8988T (cell line): ENCODE measurements around the gene NEO1.

Source experiments
- DNase-seq: peaks from one replicate; pipeline ENCODE4 v3.0.0; 2011

Gene NEO1, protein sequence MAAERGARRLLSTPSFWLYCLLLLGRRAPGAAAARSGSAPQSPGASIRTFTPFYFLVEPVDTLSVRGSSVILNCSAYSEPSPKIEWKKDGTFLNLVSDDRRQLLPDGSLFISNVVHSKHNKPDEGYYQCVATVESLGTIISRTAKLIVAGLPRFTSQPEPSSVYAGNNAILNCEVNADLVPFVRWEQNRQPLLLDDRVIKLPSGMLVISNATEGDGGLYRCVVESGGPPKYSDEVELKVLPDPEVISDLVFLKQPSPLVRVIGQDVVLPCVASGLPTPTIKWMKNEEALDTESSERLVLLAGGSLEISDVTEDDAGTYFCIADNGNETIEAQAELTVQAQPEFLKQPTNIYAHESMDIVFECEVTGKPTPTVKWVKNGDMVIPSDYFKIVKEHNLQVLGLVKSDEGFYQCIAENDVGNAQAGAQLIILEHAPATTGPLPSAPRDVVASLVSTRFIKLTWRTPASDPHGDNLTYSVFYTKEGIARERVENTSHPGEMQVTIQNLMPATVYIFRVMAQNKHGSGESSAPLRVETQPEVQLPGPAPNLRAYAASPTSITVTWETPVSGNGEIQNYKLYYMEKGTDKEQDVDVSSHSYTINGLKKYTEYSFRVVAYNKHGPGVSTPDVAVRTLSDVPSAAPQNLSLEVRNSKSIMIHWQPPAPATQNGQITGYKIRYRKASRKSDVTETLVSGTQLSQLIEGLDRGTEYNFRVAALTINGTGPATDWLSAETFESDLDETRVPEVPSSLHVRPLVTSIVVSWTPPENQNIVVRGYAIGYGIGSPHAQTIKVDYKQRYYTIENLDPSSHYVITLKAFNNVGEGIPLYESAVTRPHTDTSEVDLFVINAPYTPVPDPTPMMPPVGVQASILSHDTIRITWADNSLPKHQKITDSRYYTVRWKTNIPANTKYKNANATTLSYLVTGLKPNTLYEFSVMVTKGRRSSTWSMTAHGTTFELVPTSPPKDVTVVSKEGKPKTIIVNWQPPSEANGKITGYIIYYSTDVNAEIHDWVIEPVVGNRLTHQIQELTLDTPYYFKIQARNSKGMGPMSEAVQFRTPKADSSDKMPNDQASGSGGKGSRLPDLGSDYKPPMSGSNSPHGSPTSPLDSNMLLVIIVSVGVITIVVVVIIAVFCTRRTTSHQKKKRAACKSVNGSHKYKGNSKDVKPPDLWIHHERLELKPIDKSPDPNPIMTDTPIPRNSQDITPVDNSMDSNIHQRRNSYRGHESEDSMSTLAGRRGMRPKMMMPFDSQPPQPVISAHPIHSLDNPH (N-terminal part only)

DNA sequence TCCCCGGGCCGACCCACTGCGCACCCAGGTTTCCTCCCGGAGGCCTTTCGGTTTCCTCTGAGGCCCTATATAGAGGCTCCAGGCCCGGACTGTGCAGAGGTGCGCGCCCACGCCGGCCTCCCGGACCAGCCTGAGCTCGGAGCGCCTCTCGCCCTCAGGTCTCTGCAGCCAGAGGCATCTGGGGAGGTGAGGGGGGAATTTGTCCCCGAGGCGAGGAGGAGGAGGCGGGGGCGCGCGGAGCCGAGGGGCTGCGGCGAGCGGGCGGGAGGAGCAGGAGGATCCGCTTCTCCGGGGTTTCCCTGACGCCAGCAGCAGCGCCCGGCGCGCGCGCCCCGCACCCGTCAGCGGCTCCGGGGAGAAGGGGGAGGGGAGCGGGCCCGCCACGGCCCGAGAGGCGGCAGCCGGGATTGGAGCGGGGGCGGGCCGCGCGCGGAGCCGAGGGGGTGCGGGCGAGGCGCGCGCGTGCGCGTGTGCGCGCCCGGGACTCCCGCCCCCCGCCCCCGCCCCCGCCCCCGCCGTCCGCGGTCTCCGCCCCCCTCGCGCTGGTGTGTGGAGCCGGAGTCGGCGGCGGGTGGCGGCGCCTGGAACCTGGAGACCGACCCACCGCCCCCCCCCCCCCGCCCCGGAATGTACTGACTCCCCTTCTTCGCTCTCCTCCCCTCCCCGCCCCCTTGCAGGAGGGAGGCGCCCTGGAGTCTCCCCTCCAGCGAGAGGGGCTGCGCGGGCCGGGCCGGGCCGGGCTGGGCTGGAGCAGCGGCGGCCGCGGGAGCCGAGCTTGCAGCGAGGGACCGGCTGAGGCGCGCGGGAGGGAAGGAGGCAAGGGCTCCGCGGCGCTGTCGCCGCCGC lies at the start of gene NEO1:
TSS of gene NEO1 (plus strand) at position 657 of the 846 bp plus-strand sequence. CDS start 213 bp downstream, outside the sequence.
- peak; percentile 49 for DNase-seq

DNA sequence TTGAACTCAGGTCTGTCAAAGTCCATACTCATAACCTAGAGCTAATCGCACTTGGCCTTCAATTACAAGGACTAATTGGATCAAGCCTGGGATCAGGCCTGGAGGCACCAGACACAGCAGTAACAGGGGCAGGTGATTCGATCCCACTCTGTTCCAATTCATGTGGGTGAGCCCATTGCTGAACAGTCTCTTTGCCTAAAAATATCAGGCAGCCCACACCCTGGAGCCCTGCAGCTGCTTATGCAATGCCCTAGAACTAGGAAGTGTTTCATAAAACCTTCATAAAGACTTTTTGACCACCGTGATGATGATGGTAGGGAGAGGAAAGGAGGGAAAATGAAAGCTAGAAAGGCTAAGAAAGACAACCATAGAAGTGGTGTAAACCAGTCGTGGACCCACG lies 47.8 kb upstream of the NEO1 start:
- no peak for DNase-seq

DNA sequence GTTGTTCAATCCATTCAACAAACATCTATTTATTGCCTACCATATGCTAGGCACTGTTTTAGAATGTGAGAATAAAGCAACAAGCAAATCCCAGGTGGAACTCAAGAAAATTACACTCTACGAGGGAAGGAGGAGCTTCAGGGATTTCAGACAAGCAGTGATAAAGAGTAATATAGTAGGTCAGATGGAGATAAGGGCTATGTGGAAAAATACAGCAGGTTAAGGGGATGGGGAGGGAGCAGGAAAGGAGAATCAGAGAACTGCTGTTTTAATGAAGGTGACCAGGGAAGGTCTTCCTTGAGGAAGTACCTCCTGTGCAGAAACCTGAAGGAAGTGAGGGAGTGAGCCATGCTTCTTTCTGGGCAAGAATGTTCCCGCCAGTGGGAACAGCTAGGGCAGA lies 47.2 kb upstream of the NEO1 start:
- DNase-seq, result no peak

DNA sequence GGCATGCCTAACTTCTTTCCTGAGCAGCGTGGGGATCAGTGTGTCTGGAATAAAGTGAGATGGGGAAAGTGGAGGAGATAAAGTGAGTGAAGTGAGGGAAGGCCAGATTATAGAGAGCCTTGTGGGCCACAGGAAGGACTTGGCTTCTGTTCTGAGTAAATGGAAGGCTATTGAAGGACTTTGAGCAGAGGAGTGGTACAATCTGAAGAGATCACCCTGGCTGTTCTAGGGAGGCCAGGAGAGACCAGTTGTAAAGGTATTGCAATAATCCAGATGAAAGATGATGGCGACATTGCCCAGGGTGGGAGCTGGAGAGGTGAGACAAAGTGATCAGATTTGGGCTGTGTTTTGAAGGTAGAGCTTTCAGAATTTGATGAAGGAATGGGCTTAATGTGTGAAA lies 46.8 kb upstream of the NEO1 start:
- DNase-seq, result no peak

DNA sequence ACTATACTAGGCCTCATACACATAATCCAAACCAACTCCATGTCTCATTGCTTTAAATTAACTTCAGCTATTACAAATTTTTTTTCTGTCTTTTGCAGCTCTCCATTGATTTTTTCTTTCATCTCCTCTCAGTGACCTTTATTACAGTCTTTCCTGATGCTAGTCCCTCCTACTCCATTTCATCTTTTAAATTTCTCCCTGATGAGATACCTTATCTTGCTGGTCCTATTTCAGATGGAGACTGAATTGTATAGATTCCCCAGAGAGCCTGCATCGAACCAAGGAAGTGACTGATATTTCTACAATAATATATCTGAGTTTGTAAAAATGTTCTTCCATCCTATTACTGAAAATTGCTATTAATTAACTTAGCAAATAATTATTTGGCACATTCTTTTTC lies 45.7 kb upstream of the NEO1 start:
- DNase-seq, result no peak

DNA sequence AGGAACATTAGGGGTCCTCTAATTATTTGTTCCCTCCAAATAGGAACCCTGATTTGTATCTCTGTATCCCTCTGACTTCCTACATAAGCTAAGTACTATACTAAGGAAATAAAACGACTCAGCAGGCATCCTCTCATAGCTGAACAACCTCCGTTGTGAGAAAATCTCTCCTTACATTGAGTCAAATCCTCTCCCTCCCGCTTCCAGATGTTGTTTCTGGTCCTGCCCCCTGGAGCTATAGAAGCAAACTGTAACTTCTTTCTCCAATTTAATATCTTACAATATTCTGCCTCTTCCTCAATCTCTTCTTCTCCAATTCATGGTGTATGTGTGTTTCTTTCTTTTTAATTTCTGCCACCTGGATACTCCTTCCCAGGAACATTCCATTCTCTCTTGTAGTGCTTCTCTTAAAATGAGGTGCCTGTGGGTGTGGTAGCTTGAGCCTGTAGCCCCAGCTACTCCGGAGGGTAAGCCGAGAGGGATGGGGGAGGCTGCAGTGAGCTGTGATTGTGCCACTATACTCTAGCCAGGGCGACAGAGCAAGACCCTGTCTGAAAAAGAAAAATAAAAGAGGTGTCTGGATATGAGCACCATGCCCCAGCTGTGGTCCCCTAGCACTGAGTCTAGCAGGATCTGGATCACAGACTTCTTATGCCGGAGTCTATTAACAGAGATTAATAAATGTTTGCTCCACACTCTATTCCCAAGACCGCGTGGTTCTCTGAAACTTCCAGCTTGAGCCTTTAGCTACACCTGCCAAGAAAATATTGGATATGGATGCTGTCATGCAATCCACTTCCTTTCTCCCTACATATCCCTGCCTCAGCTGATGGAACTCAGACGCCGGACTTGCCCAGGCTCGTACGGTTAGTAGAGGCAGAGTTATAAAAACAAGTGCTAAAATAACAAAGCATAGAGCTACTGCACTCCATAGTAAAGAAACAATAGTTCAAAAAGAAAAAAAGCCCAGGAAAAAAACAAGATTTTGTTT lies 42.9 kb upstream of the NEO1 start:
- no peak for DNase-seq

DNA sequence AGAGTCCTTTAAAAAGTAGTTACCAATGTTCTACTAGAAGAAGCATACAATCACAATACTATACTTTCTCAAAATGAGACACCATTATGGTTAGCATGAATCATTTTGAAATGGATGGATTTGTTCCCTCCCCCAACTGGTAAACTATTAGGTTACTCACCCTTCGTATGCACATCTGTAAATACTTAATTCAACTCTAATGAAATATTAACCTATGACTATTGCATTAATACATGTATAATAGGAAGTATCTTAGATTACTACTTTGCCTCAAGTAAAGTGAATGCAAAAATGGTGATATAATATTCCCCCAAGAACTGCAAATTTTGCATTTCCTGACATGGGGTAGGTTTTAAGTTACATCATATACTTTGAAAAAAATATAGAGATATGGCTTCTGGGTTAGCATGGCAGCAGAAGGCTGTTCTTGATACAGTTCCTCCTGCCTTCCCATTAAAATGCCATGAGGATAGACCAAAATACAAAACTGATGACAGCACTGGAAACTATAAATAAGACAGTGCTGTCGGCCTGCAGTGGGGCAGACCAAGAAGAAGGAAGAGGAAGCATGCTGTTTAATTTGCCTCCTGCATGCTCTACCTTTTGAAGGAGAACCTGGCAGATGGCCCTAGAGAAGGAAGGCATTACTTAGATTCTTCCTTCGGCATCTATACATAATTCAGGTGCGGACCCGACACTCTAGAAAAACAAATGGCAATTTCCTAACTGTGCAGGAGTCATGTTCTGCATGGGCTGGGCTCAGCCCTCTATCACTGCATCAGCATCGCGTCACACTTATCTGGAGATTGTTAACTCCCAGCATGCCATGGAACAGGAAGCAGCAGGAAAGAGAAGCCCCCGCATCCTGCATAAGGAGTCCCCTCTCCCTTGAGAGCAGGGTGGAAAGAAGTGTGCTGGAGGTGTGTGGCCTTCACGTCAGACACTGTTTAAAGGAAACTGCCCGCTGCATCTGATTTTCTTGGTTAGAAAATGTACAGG lies 41.8 kb upstream of the NEO1 start:
- DNase-seq, result no peak

DNA sequence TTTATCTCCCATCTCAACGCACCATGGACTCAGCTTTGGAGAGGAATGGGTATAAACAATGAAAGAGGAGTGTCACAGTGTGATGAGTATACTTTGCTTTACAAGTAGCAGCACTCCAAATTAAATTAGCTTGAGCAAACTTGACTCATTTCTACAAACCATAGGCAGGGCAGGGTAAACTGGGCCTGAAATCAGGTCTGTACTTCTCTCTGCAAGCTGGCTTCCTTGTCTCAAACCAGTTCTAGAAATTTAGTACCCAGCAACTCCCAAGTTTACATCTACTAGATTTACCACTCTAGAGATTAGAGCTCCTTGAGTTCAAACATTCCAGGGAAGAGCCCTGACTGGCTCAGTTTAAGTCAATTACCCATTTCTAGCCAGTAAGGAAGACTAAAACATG lies 37.4 kb upstream of the NEO1 start:
- DNase-seq, result no peak

DNA sequence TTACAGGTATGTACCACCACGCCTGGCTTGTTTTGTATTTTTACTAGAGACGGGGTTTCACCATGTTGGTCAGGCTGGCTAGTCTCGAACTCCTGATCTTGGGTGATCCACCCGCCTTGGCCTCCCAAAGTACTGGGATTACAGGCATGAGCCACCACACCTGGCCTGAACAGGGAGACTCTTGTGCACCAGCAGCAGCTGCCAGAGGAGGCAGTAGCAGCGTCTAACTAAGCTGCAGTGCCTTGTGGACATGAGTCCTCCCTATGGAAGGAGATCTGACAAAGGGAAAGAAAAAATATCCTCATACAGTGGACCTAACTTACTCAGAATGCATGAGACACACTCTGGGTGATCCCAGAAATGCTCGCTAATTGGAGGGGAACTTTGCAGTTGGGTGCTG lies 36.8 kb upstream of the NEO1 start:
- DNase-seq, result no peak

DNA sequence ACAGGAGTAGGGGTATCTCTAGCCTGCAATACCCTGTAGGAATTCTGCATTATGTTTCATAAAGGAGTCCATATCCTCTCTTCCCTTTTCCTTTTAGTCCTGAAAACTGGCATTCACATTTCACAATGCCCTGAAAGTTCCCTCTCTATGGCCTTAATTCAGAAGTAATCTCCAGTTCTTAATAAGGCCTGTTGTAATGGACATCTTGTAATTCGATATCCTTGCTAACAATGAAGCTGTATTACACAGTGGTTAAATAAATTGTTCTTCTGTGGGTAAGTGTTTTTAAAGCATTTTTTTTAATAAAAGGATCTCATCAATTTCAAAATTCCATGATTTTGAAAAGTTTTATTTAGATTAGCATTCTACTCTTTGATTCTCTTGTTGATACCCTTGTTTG lies 34.3 kb upstream of the NEO1 start:
- no peak for DNase-seq

DNA sequence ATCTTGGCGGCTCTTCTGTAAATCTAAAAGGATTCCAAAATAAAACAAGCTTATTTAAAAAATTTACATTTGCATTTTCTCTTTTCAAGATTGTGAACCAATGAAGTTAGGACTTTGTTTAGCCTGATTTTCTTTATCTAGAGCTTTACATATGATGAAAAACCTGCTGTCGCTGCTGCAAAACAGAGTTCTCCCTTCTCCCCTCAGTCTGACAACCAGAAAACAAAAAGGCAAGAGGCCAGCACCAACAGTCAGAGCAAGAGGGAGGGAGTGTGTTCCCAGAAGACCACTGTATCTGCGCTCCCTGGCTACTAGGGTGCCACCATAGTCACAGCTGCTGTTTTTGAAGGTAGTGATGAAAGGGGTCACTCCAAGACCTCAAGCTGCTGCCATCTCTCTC lies 33.1 kb upstream of the NEO1 start:
- no peak for DNase-seq

DNA sequence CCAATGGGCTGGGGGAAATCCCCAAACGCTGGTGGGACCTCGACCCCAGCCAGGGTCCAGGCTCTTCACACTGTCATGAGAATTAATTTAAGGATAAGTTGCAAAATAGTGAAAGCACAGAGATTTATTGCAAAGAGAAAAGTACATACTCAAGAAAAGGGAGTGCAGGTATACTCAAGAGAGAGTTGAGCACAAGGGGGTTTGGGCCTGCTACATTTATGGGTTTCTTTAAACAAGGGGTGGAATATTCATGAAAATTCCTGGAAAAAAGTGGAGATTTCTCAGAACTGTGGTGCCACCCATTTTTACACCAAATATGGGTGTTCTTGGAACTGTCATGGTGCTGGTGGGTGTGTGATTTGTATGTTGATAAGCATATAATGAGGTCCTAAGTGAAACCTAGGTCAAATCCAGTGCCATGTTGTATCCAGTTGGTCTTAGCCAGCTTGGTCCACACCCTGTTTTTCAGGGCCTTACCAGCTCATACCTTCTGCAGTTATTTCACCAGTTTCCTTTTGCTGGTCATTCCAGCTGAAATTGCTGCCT lies 32.6 kb upstream of the NEO1 start:
- DNase-seq, result no peak

DNA sequence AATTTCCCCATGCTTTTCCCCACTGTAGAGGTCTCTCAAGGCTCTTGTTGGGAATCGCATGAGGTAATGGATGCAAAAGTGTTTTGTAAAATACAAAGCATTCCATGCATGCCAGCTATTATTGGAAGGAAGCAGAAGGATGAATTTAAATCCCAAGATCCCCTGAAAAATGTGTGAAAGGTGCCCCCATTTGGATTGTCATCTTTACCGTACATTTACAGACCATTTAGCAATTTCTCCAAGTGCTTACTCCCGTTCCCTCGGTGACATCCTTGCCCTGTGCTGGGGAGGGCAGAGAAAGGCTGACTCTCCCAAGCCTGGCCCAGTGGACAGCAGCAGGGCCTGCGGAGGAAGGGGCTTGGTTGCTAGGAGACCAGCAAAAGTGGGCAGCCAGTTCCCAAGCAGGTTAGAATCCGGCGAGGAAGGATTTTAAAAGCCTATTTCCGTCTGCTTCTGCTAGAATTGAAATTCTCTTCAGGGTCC lies 31.1 kb upstream of the NEO1 start:
- DNase-seq, result no peak

DNA sequence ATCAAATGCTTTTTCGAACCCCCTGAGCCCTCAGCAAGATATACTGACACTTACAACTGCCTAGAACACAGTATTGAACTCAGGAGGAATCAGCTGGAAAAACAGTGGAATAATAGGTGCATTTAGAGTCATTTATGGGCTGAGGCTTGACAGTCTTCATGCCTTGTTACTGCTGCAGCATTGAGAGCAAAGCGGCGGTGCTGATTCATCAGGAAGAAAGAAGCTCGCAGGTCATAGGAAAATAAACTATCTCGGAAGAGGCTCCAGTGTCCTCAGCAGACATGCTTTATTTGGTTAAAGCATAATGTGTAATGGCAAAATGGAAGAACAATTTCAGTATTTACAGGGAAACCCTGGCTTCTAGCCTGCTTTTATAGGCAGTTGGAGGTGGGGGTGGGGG lies 30.1 kb upstream of the NEO1 start:
- DNase-seq, result no peak

DNA sequence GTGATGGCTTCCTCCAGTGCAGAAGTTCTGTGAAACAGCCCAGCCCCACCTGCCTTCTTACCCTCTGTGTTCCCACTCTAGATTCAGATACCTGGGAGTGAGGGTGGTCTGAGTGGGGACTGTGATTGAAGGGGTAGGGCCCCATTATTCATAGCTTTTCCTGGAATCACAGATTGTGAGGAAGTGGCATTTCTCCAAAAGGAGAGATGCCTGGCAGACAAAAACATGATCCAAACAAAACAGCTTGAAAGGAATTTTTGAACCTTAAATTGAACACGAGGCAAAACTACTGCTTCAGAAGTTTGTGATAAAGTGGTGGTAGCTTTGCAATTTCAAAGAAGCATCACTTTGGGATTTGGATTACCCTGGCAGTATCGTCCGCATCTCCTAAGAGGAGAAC lies 29.2 kb upstream of the NEO1 start:
- DNase-seq, result no peak

DNA sequence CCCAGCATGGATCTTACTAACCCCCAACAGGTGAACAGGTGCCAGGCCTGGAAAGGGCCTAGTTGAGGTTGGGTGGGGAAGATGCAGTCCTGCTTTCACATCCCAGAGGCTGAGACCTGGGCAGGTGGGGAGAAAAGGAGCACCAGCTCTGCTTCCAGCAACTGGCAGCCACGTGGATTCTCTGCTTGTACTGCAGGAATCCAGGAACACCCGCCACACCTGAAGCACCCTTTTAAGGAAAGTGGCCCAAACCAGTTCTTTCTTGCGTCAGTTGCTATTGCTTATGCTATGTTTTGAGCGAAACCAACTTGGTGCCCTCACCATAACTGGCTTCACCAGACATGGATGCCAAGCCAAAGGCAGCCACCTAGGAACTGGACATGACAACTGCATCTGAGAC lies 28.1 kb upstream of the NEO1 start:
- no peak for DNase-seq

DNA sequence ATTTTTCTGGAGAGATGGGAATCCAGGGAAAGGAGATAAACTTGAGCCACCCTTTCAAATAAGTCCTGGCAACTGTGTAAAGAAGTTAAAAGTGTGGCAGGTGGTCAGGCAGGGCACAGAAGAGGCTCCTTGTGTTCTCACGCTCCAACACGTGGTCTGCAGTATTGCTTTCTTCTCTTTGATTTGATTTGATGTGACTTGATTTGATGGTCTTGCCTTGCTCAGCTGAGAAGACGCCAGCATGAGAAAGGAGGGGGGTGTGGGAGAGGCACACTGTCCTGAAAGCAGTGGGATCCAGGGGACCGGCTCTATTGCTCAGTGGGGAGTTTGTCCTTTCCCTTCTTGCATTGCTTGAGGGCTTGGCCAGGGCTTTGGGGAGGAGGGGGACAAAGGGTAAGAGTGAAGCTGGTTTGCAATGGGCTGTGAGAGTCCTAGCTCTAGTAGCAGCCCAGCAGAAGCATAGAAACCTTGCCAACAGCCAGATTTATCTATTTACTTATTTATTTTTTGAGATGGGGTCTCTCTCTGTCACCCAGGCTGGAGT lies 25.7 kb upstream of the NEO1 start:
- no peak for DNase-seq

DNA sequence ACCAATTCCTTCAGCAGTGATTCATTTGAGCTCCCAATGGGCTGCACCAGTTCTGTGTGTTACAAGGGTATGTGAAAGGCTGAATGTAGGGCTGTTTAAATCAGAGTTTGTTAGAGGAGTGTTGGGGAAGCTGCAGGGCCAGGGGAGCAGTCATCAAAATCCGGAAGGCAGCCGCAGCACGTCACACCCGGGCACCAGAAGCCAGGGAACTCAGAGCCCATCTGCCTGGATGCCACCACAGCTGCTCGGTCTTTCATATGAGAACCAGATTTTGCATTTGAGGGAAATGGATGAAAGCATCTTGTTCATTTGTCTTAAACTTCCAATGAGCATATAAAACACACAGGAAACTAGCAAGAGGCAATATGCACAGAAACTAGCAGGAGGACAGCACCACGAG lies 24.2 kb upstream of the NEO1 start:
- DNase-seq, result no peak

DNA sequence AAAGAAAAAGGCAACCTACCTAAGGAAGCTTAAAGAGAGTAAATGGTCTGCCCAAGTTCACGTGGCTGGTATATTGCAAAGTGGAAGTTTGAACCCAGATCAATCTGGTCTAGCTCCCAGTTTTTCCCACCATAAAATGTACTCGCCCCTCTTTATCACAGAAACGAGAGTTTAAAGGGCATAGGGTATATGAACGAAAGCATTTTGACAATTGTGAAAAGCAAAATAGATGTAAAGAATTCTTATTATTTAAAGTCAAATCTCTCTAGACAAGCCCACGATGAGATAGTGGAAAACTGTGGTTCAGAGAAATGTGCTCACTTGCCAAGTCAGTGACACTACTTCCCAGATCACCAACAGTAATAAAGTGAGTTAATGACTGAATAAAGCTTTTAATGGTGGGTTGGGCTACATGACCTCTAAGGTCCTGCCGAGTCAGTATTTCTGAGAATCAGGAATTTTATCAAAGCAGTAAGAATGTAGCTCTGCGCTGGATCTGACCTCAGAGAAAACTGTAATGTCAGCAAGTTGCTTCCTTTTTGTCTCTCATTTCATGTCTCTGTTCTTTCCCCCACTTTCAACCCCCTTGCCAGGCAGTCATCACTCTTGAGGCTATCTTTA lies 23.3 kb upstream of the NEO1 start:
- DNase-seq, result no peak
